ENCODE results near the gene KLHL5.
"Not testable (repeated sequence)": the region's sequence is repeated elsewhere in the genome, so short reads cannot be mapped to it uniquely, and the experiment has no call there.

GRCh38 chr4:39138227-39138626, 76.2 kb downstream of the KLHL5 start:
- TF ChIP-seq POLR2A, CTCF (IDR thresholded peaks at IDR 0.05): not testable (repeated sequence)
